ENCODE data around the gene LIPI.
"Not testable (repeated sequence)": the region's sequence is repeated elsewhere in the genome, so short reads cannot be mapped to it uniquely, and the experiment has no call there.

The LIPI gene

DNA sequence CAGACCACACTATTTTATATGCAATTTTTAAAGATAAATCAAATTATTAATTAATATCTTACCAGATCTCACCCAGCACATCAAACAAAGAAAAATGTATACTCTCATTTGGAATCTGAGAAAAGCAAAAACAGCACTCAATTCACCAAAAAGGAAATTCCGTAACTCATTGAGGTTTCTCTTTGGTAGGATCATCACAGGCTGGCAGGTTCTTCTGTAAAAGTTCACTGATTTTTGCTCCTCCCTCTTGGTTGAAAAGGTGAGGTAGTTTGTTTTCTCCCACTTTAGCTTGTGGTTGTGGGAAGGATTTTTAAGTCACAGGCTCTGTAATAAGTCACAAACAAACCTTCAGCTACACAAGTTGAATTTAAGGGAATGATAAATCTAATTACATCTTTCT lies at the start of gene LIPI:
Gene LIPI, minus strand, starts transcription at position 218 of the 400 bp plus-strand sequence. Its CDS starts 110 bp downstream, at position 108.
- no peak for DNase-seq

DNA sequence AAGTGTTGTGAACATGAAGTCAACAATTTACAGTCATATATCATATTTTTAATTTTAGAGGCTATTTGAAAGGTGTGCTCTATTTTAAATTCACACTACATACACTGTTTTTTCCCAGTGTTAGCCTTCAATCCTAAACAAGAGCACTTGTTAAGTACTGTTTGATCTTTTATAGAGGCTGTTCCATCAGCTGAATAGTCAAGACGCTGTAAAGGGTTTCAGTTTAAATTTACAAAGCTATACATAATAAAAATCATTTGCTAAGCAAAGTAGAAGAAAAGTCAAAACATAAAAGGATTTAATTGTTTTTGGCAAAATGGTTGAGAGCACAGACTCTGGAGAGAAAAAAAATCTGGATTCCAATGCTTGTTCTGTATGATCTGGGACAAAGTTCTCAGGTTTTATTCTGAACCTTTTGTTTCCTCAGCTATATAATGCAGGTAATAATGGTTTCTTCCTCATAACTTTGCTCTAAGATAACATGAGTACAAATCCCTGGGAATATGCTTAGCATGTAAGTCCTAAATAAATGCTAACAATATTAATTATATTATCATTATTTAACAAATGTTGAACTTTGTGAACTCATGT lies 49.5 kb upstream of the LIPI start:
- DNase-seq = no peak

DNA sequence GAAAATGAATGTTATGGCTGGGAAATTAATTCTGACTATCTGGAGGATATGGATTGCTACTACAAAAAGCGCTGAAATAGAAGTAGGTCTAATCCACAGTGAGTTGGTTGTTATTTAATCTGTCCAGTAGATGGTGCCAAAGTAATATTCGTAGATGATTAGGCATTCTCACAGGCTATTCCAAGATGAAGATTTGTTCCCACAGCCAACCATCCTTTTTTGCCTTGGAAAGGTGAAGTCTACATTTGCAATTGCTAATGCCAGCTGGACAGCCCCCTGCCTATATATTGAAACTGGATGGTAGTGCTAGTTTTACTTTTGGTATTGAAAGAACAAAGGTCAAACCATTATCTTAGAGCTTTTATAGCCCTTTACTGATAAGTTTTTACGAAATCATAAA lies 49.0 kb upstream of the LIPI start:
- DNase-seq = no peak

DNA sequence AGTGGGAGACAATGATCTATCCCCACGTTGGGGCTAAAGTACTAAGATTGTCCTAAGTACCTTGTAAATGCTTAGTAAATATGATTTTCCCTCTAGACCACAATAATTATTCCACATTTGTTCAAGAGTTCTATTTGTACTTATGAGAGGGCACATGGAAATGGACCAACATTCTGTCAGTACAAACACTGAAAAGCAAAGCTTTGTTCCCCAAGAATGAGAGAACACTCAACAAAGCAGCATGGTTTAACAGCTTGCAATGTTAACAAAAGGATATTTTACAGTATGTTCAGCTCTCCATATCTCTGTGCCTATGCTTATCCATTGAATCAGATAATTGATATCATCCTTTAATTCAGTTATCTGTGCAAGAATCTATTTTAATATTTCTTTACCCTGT lies 40.6 kb upstream of the LIPI start:
- DNase-seq = no peak

DNA sequence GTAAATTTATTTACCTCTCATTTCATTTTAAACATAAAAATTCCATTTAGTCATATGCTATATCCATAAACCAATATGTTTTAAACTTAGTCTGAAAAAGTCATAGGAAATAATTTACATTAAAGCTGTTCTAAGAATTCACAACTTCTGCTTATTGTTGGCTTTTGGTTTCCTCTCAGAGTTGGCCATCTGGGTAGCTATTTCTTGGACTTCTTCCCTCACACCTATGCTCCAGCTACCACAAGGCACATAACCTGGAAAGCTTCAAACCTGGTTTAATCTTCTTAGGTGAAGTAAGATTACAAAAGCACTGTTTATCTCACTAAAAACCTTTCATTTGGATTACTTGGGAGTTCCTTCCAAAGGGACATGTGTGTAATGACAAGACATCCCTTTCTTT lies 35.0 kb upstream of the LIPI start:
- DNase-seq = no peak

DNA sequence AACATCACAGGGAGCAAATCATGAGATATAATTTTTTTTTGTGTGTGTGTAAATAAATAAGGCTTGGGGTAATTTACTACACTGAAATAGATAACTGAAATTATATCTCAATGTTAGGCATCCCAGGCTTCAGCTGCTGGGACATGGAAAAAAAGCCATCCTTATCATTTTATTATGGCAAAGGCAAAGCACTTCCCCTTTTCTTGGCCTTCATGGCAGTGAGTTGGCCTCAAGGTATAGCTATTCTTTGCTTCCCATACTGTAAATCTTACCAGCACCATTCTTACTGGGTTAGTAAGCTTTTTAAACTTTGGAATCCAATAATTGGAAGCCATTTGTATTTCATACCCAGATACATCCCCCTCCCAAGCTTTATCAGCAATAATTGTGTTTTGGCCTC lies 34.2 kb upstream of the LIPI start:
- DNase-seq = no peak

DNA sequence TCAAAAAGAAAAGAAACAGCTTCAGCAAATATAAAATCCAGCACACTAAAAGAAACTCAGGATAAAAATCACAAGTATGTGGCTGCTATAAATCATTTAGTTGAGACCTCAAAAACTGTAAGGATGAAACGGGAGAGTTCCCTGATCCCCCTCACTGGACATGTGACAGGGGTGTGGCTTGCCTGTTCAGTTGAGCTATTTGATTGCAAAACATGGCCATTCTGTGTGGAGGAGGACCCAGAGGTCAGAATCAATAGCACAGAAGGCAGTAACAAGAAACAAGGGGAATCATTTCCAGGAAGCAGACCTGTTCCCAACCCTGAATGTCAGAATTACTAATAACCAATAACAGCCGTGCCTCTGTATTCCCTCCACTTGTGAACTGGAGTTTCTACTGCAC lies 33.1 kb upstream of the LIPI start:
- DNase-seq = no peak

DNA sequence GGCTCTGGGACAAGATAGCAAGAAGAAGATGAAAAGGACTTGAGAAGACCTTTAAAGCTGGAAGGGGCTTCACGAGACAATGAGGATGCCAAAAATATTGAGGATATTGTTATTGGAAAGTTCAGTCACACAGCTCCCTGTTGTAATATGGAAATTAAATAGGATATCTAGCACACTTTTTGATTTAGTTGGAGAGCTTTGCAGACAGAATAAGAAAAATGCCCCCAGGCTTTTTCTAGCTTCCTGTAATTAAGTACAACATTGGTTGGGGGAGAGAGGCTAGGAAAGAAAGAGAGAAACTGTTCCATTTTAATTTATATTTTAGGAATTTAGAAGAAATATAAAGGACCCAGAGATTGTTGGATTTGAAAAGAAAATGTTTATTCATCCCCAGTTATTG lies 32.7 kb upstream of the LIPI start:
- no peak for DNase-seq

DNA sequence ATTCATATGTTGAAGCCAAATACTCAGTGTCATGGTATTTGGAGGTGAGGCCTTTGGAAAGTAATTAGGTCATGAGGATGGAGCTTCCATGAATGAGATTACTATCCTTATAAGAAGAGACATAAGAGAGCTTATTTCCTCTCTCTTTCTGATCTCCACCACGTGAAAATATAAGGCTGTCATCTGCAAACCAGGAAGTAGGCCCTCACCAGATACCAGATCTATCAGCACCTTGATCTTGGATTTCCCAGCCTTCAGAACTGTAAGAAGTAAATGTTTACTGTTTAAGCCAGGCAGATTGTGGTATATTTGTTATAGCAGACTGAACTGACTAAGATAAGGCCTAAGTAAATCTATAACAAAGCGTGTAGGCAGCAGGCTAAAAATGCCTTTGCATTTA lies 30.5 kb upstream of the LIPI start:
- DNase-seq = no peak

DNA sequence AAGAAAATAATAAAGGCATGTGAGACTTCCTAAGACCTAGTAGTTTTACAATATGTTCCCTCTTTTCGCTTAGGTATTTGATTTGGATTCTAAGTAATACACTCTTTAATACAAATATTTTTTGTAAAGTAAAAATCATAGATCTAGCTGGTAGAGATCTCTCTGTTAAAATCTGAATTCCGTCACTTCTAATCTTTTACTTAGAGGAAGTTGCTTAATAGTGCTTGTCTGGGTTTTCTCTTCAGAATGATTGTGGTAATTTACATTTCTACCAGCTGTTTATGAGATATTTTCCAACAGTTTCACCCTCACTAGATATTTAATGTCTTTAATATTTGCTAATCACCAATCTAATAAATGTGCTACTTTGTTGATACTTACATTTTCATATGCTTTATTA lies 28.5 kb upstream of the LIPI start:
- DNase-seq = no peak

DNA sequence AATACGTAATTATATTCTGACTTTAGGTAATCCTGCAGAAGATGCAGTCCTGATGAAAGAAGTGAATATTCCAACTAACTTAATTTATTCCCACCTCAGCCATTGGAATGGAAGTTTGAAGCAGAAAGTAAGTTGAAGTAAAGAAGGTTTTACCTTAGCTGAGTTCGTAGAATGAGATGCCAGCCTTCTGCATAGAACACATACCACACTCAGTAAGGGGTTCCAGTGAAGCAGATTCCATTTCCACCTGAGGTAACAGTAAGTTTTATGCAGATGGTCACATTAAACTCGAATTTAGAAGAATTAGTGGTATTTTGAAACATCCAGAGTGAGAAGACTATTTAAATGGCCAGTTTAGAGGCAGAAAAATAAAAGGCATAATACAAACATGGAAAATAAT lies 25.4 kb upstream of the LIPI start:
- no peak for DNase-seq

DNA sequence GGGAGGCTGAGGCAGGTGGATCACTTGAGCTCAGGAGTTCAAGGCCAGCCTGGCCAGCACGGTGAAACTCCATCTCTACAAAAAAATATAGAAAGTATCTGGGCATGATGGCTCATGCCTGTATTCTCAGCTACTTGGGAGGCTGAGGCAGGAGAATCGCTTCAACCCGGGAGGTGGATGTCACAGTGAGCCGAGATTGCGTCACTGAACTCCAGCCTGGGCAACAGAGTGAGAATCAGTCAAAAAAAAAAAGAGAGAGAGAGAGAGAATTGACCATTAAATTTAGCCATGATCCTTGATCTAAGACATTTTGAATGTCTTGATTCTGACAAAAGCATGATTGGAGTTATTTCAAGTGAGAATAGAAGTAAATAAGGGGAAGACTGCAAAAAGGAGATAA lies 24.3 kb upstream of the LIPI start:
- DNase-seq = no peak

DNA sequence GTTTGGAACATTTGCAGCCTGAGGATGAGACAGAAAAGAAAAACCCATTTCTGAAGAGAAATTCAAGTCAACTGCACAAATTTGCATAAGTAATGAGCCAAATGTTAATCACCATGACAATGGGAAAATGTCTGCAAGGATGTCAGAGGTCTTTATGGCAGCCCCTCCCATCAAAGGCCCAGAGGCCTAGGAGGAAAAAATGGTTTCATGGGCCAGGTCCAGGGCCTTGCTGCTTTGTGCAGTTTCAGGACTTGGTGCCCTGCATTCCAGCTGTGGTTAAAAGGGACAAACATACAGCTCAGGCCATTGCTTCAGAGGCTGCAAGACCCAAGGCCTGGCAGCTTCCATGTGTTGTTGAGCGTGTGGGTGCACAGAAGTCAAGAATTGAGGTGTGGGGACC lies 18.6 kb upstream of the LIPI start:
- DNase-seq = no peak

DNA sequence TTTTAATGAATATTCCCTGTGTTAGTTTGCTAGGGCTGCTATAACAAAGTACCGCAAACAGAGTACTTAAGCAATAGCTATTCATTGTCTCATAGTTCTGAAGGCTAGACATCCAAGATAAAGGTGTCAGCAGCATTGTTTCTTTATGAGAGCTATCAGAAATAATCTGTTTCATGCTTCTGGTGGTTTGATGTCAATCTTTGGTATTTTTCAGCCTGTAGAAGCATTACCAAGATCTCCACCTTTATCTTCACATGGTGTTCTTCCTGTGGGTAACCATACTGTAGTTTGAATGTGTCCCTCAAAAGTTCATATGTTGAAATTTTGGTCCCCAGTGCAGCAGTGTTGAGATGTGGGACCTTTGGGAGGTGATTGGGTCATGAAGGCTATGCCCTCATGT lies 12.6 kb upstream of the LIPI start:
- DNase-seq = no peak

DNA sequence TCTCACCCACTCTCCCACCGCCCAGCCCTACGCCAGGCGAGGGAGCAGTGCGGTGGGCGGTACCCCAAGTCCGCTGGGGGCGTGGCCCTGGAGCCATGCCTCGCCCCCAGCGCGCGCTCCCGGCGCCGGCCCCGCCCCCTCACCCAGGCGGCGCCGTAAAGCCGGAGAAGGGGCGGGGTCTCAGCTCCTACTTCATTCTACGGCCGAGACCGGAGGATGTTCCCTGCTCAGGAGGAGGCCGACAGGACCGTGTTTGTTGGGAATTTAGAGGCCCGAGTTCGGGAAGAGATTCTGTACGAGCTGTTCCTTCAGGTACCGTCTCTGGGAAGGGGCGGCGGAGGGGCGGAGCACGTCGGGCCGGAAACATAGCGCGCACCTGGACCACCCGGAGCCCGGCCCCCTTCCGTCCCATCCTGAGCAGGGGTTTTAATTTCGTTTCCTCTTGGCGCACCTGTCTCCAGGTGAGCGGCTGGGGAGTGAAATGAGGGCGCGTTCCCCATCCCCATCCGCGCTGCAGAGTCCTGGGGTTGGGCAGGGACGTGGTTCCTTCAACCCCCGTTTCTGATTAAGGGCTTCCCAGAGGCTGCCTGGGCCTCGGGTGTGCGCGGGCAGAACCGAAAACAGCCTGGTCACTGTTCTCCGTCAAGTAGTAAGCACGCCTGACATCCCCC lies 5.4 kb upstream of the LIPI start, which contains the start of gene RBM11:
Gene RBM11, plus strand, starts transcription at position 187 of the 671 bp plus-strand sequence. Its CDS starts 30 bp downstream, at position 217.
- DNase-seq = peak; percentile 68

DNA sequence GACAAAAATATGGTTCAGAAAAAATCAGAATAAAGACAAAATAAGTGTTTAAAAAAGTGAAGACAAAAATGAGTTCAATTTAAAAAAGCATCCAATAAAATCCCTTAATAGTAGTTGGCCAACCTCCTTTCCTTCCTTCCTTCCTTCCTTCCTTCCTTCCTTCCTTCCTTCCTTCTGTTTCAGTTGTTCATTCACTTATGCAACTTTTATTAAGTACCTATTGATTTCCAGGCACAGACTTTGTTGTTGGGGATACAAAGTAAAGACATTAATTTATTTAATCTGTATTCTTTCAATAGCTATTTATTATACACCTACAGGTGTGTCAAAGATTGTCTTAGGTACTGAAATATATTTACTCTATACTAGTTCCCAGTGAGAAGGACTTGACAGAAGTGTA lies 2.4 kb upstream of the LIPI start:
- no peak for DNase-seq

DNA sequence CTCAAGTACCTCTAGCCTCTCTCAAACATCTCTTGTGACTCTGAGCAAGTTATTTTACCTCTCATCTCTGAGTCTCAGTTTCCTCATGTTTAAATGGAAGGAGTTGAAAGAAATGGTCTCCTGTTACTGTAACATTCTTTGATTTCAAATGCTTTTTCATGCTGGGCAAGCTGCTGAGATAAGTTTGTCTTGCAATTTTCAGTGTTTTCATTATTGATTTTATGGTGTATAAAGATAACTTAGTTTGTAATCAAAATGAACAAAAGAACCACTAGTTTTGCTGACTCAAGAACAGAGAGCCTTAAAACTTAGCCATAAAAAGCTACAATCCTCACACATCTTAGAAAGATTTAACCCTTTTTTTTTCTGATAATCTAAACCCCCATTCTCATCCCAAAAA lies 4.5 kb downstream of the LIPI start:
- no peak for DNase-seq

DNA sequence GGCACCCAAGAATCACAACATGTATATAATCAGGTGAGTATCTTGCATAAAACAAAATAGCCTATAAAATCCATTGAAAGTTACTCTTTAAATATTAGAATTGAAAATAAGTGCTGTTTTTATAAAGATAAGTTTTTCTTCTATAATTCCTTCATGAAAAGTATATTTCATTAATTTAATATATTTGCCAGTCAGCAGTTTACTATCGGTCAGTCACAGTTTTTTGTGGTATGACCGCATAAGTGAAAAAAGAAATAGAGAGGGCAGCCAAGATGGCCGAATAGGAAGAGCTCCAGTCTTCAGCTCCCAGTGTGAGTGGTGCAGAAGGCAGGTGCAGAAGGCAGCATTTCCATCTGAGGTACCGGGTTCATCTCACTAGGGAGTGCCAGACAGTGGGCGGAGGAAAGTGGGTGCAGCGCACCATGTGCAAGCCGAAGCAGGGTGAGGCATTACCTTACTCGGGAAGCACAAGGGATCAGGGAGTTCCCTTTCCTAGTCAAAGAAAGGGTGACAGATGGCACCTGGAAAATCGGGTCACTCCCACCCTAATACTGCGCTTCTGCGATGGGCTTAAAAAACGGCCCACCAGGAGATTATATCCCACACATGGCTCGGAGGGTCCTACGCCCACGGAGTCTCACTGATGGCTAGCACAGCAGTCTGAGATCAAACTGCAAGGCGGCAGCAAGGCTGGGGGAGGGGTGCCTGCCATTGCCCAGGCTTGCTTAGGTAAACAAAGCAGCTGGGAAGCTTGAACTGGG lies 44.1 kb downstream of the LIPI start:
- DNase-seq = not testable (repeated sequence)

DNA sequence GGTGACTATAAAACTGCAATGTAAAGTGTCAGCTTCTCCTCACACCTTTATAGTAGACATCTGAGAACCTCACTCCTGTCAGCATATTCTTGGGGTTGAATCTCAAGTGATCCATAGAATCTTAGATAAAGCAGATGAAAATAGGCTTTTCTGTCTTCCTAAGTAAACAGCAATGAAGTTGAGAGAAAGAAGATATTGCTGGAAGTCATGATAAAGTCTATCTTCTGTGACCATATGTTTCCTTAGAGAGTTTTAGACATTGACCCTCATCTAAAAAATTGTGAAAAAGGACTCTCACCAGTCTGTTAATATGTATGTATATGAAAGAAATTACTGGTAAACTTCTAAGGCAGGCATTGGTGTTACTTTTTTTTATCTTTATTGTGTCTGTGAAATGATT lies 66.8 kb downstream of the LIPI start:
- DNase-seq = no peak

DNA sequence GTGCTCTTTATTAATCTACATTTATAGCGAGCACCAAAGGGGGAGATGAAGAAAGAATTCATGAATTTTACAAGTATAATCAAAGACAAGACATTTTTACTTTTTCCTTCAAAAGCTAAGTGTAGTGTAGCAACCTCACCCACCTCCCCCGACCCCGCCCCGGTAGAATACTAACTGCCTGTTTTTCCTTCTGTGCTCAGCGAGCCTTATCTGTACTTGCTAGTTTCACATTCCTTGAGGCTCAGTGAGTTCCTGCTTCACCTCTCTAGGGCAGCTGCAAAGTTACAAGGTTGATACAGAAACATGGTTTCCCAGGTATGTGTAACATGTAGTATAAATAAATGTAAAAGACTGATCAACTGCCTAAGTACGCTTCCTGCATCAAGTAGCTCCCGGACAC lies 86.5 kb downstream of the LIPI start:
- DNase-seq = no peak

DNA sequence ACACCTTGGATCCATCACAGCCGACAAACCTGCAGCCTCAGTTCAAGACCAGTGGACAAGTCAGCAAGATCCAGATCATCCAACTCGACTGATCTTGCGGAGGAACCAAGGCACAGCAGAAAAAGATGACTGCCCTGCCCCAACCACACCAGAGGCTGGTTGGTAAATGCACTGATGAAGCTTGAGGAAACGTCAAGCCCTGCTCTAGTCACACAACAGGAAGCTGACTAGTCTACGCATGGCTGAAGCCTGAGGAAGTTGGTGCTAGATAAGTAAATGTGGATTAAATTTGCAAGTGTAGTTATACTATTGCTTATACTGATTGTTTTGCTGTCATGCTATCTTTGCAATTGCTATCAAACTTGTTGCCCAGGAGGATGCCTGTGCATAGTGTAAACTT lies 89.0 kb downstream of the LIPI start:
- DNase-seq = no peak

DNA sequence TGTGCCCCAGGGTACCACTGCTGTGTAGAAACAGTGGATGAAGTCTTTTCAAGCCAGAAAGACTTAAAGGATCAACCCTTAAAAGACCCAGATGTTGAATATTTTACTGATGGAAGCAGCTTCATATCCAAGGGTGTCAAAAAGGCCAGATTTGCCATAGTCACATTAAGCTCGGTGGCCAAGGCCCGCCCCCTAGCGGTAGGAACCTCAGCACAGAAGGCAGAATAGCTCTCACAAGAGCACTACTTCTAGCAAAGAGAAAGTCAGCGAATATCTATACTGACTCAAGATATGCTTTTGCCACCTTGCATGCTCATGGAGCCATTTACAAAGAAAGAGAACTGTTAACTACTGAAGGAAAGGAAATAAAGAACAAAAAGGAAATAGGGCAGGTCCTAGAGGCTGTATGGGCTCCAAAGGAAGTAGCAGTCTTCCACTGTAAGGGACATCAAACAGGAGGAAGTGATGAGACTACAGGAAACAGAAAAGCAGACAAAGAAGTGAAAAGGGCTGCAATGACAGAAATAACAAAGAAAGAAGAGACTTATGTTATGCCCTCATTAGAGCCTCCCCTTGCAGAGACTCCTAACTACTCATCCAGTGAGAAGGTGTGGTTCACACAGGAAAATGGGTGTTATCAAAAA lies 90.5 kb downstream of the LIPI start:
- peak; percentile 9 for DNase-seq

DNA sequence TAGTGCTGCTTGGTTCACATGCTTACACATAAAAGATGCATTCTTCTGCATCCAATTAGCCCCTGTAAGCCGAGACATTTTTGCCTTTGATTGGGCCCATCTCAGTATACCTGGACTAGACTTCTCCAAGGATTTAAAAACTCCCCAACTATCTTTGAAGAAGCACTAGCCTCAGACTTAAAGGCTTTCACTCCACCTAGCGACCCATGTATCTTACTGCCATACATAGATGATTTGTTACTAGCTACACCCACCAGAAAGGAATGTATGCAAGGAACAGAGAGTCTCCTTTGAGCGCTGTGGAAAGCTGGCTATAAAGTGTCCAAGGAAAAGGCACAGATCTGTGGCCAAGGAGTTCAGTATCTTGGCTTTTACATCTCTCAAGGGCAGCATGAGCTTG lies 91.7 kb downstream of the LIPI start:
- DNase-seq = no peak

DNA sequence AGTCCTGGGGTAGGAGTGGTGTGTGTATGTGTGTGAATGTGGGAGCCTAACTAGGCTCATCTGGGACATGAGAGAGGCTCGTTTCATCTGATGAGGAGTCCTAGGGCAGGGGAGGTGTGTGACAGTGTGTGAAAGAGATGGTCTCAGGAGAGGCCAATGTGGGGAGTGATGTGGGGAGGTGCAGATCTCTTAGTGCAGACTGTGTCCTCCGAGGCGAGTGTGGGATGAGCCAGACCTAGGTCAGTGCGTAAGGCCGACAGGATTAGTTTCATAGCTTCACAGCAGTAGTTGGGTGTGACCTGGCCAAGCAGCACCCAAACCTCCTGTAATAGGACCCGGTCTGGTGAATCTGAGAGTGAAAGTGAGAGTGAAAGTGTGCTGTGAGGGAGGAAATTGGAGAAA lies 94.7 kb downstream of the LIPI start:
- no peak for DNase-seq

Data from activated naive CD4-positive, alpha-beta T cell treated with Interleukin-2 at 50 U/mL for 16 hours (primary cell).